NAMALWA (cell line): Measurements from ENCODE around the gene GABRG3.
A peak's percentile ranks its signal among the peaks of the same experiment; 100 is the strongest.
"Not testable (repeated sequence)": the region's sequence is repeated elsewhere in the genome, so short reads cannot be mapped to it uniquely, and the experiment has no call there.

Experiments used
- DNase-seq: peaks from one replicate; pipeline ENCODE4 v3.0.0-alpha.2; 2015; ENCODE audit warnings: low spot score

Gene GABRG3

DNA sequence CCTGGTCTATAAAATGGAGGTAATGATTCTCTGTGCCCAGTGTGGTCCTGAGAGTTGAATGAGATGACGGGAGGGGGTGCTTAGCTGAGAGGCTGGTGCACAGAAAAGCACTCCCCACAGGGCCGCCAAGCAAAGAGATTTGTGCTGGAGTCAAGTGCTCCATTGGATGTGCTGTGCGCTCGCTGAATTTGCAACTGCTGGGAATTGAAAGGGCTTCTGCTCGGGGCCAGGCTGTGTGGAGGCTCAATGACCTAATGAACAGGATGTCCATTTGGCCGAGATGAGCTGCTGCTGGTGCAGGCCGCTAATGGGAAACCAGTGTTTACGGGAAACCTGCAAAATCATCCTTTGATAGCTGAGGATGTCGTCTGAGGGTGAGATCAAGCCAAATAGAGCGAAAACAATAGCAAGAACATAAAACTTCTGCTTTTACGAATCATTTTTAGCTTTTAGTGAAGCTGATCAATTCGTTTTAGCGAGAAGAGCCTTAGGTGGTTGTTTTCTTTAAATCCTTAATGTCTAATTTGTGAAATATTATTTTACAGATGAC lies 211.7 kb downstream of the GABRG3 start:
- no peak for DNase-seq

DNA sequence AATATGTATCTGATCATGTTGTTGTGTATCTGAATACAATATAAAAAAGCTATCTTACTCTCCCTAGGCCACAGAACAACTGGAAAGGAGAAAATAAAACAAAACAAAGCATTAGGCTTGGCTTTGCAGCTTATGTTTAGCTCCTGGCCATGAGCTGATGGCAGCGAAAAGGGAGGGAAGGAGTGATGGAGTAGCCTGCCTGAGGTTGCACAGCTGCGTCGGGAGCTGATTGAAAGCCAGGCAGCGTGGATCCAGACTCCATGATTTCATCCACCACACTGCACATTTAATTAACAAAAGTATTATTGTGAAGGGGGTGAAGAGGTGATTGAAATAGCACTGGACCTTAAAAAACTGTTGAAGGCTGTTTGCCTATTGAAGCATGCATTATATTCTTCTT lies 212.2 kb downstream of the GABRG3 start:
- DNase-seq: no peak

DNA sequence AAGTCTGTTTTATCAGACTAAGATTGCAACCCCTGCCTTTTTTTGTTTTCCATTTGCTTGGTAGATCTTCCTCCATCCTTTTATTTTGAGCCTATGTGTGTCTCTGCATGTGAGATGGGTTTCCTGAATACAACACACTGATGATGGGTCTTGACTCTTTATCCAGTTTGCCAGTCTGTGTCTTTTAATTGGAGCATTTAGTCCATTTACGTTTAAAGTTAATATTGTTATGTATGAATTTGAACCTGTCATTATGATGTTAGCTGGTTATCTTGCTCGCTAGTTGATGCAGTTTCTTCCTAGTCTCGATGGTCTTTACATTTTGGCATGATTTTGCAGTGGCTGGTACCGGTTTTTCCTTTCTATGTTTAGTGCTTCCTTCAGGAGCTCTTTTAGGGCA lies 220.5 kb downstream of the GABRG3 start:
- DNase-seq: not testable (repeated sequence)

DNA sequence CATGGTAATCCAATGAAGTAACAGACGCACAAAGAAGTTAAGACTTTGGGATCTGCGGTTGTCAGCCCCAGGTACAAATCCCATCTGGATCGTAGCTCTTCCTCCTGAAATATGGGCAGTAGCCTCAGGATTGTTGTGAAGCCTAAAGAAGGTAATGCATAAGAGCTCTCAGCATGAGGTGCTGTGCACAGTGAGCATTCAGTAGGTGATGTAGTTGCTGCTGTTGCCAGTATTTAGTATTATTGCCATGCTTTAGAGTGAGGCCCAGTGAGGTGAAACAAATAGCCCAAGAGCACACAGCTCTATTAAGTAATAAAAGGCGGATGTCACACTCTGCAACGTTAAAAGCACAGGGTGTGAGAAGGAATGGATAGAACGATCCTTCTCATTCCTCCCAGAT lies 225.7 kb downstream of the GABRG3 start:
- DNase-seq: no peak

DNA sequence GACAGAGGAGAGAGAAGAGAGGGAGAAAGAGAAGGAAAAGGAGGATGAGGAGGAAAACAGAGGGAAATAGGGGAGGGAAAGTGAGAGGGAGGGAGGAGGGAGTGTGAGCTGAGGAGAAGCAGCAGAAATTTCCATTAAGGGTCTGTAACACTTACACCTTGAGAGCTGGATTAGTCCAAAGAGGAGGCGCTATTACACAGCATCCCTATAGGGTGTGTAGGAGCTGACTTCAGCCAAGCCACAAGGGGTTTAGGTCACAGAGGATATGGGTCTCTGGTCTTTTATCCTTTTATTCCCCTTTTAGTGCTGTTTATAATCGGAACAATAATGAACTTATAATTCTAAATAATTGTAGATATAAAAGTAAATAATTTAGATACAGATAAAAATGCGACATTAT lies 230.4 kb downstream of the GABRG3 start:
- no peak for DNase-seq

DNA sequence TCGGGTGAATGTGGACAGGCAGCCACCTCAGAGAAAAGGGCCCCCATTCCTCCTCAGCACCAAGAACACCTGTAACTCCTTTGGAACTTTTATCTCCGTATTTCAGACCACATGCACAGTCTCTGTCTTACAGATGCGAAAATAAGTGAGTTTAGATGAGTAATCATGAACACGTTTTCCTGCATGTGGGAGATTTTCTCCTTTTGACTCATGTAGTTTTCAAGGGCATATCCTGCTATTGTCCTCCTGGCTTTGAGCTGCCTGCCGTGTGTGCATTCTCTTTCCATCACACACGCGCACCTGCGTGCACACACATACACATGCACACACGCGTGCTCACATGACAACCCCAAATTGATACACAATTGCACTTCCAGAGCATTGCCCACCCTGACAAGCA lies 239.2 kb downstream of the GABRG3 start:
- no peak for DNase-seq

DNA sequence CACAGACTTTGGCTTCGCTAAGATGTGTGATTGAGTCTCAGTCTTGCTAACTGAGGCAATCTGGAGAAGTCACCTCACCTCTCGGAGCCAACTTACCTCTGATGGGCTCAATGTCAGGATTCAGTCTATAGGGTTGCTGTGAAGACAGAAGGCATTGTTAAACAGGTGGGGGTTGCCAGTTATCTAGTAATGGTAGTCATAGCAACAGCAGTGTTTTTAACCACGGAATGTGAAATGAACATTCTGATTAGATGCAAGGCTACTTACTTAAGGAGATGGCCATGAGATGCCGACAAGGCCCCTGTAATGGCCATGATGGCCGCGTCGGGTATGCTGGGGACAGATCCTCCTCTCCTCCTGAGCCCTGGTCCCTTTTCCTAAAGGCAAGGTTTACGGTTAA lies 243.1 kb downstream of the GABRG3 start:
- no peak for DNase-seq

DNA sequence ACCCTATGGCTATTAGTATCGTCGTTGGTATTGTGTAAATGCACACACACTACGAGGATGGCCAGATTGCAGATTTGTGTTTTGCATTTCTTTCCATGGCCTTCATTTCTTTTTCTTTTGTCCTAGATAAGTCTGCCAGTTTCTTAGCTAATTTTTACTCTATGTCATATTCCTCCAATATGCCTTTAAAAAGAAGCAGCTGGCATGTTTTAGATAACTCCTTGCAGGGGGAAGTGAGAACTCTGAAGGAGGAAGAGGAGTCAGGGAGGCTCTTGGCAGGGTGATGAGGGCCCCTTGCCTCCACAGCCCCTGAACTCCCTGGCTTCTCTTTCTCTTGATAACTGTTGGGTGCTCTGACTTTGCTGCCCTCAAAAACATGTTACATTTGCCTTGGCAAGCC lies 244.0 kb downstream of the GABRG3 start:
- DNase-seq: no peak

DNA sequence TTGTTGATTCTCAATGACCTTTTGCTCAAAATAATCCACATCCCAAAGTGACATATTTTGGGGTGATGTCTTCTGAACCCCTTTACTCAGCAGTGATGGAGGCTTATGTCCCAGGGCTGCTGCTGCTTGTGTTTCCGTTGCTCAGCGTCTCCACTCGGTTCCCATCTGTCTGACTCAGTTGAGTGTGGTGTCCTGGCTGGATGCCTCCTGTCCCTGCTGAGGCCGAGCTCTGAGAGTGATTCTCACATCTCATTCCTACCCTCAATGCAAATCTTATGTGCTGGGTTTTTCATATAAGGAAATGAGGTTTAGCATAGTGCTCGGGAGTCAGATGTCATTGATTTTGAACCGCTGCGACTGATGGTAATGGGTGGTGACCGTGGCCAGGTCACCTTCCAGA lies 247.4 kb downstream of the GABRG3 start:
- DNase-seq: no peak

DNA sequence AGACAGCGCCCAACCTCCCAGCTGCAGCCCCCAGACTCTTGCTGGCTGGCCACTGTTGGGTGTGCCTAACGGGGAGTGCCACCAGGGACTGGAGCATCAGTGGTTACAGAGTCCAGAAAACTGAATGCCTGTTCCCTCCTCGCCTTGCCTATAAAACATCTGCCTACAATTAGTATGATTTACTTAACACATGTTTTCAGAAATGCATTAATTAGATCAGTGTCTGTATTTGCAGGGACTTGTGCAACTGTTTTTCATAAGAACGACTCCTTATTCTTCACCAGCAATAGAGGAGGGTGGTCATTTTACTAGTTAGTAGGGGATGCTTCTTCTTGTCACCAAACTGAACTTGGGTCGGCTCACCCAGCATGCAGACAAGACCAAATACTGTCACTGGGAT lies 248.7 kb downstream of the GABRG3 start:
- DNase-seq: no peak

DNA sequence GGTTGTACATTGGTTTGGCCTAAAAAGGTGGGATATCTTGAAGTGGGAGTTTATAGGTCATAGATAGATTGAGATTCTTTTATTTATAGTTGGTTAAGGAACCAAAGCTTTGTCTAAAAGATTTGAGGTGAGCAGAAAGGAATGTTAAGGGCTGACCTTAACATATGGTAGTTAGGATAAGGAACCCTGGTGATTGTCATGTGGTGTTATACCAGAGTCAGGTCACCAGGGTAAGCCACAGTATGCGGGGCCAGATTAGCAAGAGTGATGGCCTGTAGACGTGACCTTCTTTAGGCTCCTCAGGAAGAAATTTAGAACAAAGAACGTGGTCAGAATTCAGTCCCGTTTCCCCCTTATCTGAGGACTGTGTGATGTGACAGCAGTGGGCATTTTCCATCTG lies 249.2 kb downstream of the GABRG3 start:
- no peak for DNase-seq

DNA sequence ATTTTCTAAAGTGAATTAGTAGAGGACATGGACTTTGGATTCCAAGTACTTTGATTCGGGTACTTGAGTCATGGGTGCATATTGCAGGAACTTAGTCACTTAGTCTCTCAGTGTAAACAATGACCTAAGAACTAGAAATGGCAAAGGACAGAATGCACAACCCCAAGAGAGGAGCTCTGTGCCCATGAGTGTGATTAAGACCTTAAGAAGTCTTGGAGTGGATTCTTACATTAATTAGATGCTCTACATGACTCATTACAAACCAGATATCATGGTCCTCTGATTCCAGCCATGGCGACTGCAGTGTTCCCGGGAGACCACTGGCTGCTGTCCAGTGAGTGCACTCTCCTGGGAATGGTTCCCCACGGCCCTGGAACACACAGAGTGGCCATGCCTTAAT lies 251.5 kb downstream of the GABRG3 start:
- DNase-seq: no peak

DNA sequence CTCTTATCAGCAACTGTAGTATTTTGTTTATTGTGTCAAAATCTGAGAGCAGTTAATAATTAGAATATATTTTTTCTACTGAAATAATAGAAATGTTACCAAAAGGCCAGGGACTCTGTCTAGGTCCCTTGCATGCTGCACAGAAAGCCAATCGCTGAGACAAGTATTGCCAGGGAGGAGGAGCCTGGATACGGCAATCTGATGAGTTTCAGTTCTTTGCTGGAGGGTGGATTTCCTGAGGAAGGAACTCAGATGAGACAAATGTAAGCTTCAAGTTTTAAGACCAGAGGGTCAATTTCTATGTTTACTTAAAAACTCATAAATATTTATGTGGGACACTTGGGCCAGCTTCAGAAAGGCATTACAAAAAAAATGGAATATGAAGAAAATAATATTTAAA lies 252.2 kb downstream of the GABRG3 start:
- no peak for DNase-seq

DNA sequence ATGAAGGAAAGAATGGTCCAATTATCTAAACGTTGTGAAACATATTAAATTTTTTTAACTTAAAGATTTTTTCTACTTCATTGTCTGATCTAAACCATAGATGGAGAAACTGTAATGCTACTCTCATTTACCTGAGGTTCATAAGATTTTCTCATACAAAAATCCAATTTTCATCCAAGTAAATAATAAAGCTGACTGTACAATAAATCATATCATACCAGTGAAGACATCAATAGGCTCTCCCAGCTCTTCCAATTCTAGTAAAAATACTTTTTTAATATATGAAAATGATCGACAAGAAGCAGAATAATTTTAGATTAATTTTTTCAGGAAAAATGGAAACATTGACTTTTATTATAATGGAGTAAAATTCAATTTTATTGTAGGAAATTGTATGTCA lies 260.8 kb downstream of the GABRG3 start:
- no peak for DNase-seq

DNA sequence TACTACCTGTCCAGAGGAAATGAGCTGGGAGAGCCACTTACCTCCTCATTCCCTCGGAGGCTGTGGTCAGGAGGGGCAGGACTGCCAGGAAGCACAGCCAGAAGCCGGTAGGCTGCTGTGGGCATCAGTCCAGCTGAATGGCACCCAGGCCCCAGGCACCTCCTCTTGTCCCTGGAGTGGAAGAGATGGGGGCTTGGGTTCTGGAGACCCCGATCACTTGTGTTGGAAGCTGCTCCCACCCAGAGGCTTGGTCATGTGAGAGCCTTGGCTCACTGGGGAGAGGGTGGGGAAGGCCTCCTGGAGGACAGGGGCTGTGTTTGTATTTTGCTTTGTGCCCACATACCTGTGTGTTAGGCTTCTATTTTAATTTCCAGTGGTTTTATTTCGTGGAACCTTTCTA lies 261.9 kb downstream of the GABRG3 start:
- DNase-seq: no peak

DNA sequence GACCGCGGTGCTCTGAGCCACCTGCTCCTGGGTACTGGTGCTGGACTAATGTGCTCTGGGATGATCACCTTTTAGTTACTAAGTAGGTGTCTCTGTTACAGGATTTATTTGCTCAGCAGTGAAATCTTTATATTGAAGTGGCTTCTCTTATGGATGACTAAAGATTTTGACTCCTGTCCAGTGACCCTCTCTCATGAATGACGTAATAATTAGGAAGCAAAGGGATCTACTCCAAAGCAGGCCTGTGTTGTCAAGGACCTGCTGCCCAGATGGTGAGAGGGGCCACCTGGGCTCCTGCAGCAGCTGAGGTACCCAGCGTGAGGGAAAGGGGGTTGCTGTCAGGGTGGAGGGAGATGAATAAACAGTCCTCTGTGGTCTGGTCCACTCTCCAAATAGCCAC lies 263.6 kb downstream of the GABRG3 start:
- DNase-seq: no peak

DNA sequence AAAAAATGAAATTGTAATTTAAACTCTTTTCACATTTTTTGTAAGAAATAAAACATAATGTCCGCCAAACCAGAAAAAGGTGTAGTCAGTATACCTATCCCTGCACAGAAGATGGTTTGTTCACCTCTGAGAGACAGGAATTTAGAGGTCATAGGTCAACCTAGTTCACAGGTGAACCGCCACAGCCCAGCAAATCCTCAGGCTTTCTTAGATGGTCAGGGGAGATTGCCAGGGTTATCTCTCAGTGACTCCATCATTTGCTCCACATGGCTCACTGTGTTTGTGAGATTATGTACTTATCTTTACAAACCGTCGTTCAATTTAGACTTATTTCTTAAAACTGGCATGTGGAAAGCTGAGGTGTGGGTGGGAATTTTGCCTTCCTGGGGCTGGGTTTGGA lies 264.2 kb downstream of the GABRG3 start:
- DNase-seq: no peak

DNA sequence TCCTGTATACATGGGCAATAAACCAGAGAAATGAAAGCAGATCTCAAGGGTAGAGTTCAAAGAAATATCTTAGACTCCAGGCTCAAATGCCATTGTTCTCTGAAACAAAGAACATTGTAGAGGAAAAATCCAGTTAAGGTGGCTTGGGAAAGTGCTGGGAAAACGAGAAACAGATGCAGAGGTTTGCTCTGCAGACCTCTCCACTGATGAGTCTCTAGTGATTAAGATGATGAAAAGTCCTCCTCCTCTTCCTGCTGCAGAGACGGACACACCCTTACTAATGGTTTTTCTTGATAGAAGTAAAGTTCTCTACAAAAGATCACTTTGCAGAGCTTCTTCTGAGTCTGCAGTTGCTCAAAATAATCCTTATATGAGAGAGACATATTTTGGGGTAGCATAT lies 264.7 kb downstream of the GABRG3 start:
- no peak for DNase-seq

DNA sequence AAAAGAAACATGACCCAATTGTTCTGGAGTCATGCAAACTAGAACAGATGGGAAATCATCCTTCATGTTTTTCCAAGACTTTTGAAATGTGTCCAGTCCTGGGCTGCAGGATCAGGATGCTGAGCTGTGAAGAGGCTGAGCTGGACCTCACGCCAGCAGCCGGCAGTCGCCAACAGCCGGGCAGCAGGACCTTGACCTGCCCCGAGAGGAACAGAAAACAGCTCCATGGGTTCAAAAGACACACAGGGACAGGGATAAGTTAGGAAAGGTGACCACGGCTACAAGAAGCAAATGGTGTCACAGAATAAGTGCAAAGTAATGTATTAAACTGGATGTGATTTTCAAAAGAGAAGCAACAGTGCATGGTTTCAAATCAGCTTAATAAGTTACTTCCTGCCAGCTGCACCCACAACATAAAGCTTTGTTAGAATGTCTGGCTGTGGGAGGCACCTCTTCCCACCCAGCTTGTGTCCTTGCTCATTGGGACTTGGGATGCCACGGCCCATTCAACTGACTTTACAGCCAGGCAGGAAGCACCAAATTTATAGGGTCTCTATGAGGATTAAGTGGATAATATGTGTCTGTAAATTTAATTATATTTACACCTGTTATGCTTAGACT lies 266.4 kb downstream of the GABRG3 start:
- DNase-seq: no peak

DNA sequence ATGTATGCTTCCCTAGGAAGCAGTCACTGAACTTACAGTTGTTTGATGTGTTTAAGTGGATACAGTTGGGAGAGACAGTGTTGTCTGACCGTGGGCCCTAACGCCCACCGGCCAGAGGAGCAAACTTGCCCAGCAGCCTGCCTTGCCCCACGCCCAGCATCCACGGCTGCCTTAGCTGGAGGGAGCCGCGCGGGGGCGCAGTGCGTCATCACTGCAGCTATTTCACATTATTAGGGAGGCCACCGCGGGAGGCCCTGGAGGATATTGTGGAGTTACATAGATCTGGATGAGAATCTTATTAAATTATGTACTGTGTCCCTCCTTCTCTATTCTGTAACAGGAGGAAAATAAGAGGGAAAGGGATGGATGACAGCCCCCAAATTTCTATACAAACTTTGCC lies 267.2 kb downstream of the GABRG3 start:
- no peak for DNase-seq

DNA sequence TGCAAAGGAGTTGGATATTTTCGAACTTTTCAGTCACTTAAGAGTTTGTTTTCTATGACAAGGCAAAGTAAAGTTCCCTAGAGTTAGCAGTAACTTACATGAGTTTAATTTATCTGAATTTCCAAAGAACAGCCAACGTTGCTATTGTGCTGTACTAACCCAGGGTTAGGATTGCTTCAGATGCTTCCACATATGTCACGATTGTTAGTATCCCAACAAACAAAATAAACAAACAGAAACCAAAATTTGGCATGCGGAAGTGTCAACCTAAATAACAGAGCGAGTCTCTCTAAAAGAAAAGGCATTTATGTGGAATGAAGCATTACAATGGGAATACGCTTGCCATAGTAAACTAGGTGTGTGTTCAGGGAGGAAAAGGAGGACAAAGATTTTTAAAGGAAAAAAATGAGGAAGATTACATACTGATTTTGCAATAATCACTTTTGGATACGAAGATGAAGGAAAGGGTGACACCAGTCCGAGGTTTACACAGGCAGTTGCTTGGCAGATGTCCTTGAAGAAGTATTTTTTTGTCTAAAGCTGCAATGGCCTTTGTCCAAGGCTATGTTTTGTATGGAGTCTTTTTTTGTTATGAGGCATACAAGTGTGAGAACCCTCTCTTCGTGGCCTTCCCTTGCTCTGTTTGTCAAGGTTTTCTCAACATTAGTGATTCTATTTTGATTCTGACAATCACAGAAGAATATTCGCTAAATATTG lies 267.9 kb downstream of the GABRG3 start:
- DNase-seq: no peak

DNA sequence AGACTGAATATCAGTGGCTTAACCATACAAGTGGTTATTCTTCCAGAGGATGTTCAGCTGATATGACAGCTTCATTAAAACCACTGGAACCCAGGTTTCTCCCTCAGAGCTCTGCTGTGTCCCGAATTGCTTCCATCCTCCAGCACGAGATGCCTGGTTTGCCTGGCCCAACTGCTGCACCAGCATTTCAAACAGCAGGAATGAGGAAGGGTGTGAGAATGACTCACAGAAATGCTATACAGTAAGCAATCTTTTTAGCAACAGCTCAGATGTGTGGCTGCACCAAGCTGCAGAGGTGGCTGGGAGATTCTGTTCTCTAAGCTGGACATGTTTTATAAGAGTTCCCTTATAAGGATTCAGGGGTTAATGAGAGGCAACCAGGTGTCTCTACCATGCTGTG lies 271.0 kb downstream of the GABRG3 start:
- no peak for DNase-seq

DNA sequence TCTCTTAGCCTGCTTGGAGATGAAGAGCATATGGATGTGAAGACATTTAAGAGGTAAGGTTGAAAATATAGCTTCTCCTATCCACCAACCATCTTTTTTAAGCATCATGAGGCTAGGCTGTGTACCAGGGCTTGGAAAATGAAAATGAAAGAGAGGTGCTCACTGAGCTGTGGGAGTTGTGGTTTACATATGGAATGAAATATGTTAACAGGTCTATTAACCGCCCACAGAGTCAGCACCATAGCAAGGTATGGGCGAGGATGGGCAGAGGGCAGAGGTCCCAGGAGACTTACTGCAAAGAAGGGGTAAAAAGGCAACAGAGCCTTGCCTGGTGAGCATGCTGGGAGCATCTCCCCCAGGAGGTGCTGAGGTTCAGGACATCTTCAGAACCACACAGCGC lies 273.1 kb downstream of the GABRG3 start:
- peak; percentile 33 for DNase-seq

DNA sequence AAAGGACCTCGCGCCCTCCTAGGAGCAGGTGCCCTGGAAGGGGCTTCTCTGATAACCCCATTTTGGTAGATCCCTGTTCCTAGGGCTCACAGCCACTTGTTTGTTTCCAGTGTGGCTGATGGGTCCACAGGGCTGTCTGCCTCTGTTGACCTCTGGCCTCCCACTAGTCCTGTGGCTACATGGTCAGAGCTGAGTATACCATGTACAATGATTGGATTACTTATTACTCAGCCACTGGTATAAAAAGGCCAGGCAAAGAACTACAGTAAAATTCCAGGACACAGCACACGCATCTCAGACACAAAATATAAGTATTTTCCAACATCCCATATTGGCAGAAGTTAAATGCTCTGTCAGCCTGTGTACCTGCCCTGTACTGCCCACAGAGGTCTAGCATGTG lies 277.3 kb downstream of the GABRG3 start:
- no peak for DNase-seq
